OCI-LY7 (cell line): ENCODE results near the gene KMO. TPM values are rescaled to one million over a fixed set of nuclear protein-coding genes. Genes with fewer than 3 reads are reported as not detected.

Experiments
- BruUV-seq: library from RNA; stranded (reverse); fragments of 400-500 nt; replicated peaks from 2 replicates; lab custom pipeline; 2021; lab: Mats Ljungman, UMichigan
- CTCF ChIA-PET: fragments of 300-600 bp; sonication (Branson Sonifier 250); formaldehyde crosslinking; loops from one replicate; lab custom pipeline; 2022; ENCODE audit warnings: antibody characterized with exemption; ENCODE audit not compliant: unreplicated experiment; lab: Charles Lee
- POLR2A ChIA-PET: fragments of 300-600 bp; sonication (Branson Sonifier 250); formaldehyde crosslinking; loops from one replicate; lab custom pipeline; 2022; ENCODE audit warnings: antibody characterized with exemption; lab: Charles Lee
- DNase-seq: peaks from one replicate; pipeline ENCODE4 v3.0.0-alpha.2; 2015; ENCODE audit warnings: low spot score
- H2AFZ ChIP-seq: fragments of 200-600 bp; sonication (generic), shearing (Covaris generic); 2 replicates; pipeline ENCODE4 v1.6.1; 2014; ENCODE audit warnings: mild to moderate bottlenecking, antibody characterized with exemption, low read length, moderate library complexity
- H3K27ac ChIP-seq: fragments of 200-600 bp; sonication (generic); 2 replicates; pipeline ENCODE4 v1.5.1; 2014; ENCODE audit warnings: mixed run types, low read depth, mild to moderate bottlenecking, moderate library complexity, low read length, inconsistent platforms; ENCODE audit not compliant: poor library complexity, severe bottlenecking
- H3K36me3 ChIP-seq: fragments of 200-600 bp; sonication (generic); 2 replicates; pipeline ENCODE4 v1.6.1; 2014; ENCODE audit warnings: mild to moderate bottlenecking, antibody characterized with exemption, low read length, moderate library complexity, mixed read lengths; ENCODE audit not compliant: insufficient read depth
- H3K4me1 ChIP-seq: fragments of 200-600 bp; sonication (generic); 2 replicates; pipeline ENCODE4 v1.5.1; 2014; ENCODE audit warnings: mild to moderate bottlenecking, low read length; ENCODE audit not compliant: insufficient read depth, poor library complexity, severe bottlenecking
- H3K4me2 ChIP-seq: fragments of 200-600 bp; sonication (generic); 2 replicates; pipeline ENCODE4 v1.6.1; 2014; ENCODE audit warnings: mild to moderate bottlenecking, low read length
- H3K4me3 ChIP-seq: fragments of 200-600 bp; sonication (generic); 2 replicates; pipeline ENCODE4 v1.5.1; 2014; ENCODE audit warnings: mild to moderate bottlenecking, low read depth, low read length; ENCODE audit not compliant: poor library complexity, severe bottlenecking
- H3K79me2 ChIP-seq: fragments of 200-600 bp; sonication (generic); 2 replicates; pipeline ENCODE4 v1.6.1; 2016; ENCODE audit warnings: low read depth, mild to moderate bottlenecking, low read length, moderate library complexity, mixed read lengths; ENCODE audit not compliant: insufficient read depth
- H3K9me2 ChIP-seq: fragments of 200-600 bp; sonication (generic); 2 replicates; pipeline ENCODE4 v1.6.1; 2016; ENCODE audit warnings: mild to moderate bottlenecking, low read length, mixed read lengths; ENCODE audit not compliant: insufficient read depth
- H3K9me3 ChIP-seq: fragments of 200-600 bp; sonication (generic); 2 replicates; pipeline ENCODE4 v1.6.1; 2014; ENCODE audit warnings: mild to moderate bottlenecking, mixed run types, low read length, mixed read lengths
- H4K20me1 ChIP-seq: fragments of 200-600 bp; sonication (generic); 2 replicates; pipeline ENCODE4 v1.6.1; 2014; ENCODE audit warnings: mild to moderate bottlenecking, antibody characterized with exemption, low read length, moderate library complexity, mixed read lengths; ENCODE audit not compliant: insufficient read depth
- CTCF ChIP-seq: fragments of 200-600 bp; sonication (generic); conservative IDR thresholded peaks from 2 replicates; pipeline ENCODE4 v1.5.1; 2014; ENCODE audit warnings: mild to moderate bottlenecking, antibody characterized with exemption, low read length, moderate library complexity, mixed read lengths
- EZH2phosphoT487 ChIP-seq: fragments of 200-600 bp; sonication (generic); IDR thresholded peaks from 2 replicates; pipeline ENCODE4 v1.6.1; 2018; ENCODE audit warnings: low read depth, borderline replicate concordance, mild to moderate bottlenecking, mixed run types, antibody characterized with exemption, low read length, moderate library complexity, mixed read lengths
- intact Hi-C: fragments of 100-400 bp; cut with micrococcal nuclease; formaldehyde crosslinking; loops from one replicate; pipeline ENCODE4 v1.10.0; 2022; ENCODE audit not compliant: unreplicated experiment
- total RNA-seq, 2 experiments: library from RNA; depleted of rRNA in 1 of 2; stranded (reverse); fragments of >200 nt in 1 of 2; shearing (Covaris generic) in 1 of 2; gene quantifications; 2 replicates each; pipeline ENCODE4 v1.2.3, GENCODE V29; 2014 to 2022

KMO gene
- total RNA-seq, 2 experiments from 2014 or later = 3.2 to 14.2 TPM

GRCh38 chr1:241518476-241519307 lies 13.5 kb upstream of the KMO start:
- Histone ChIP-seq H3K9me2 (no peaks in the 10 kb centered on the region), H3K4me1 (peaks cover 22% of the 10 kb centered on the region), H3K4me2 (peak overlapping the region; percentile 80), H3K27ac (peak overlapping the region; percentile 45), H3K36me3 (peaks cover 30% of the 10 kb centered on the region), H3K79me2 (peaks cover 13% of the 10 kb centered on the region; the same call in 1 of the 2 replicates), H2AFZ (peak overlapping the region; percentile 89), H3K4me3 (peak overlapping the region; percentile 88), H4K20me1 (no peaks in the 10 kb centered on the region), H3K9me3 (no peaks in the 10 kb centered on the region)
- DNase-seq = peak; percentile 51
- POLR2A ChIA-PET = interaction anchor here (0.6 to 1.3 kb wide), 6 partner anchors 7 to 109 kb away, joined by 3 to 9 read pairs (median 4); partner anchors contain the start of gene KMO
- CTCF ChIA-PET = interaction anchor here (0.9 kb wide), 1 partner anchor 11 kb away, joined by 3 read pairs; no protein-coding TSS in a partner anchor
- intact Hi-C loops = loop anchor here (1.0 to 10.0 kb wide), 2 partner anchors 330 to 1266 kb away; partner anchors contain the start of gene EXO1
- TF ChIP-seq CTCF (no peak), EZH2phosphoT487 (no peak)
- no TSS peak for BruUV-seq

GRCh38 chr1:241519308-241520079 lies 12.7 kb upstream of the KMO start, which contains the start of gene FH:
TSS of gene FH (minus strand) at chr1:241519755. CDS start at chr1:241519722, 33 bp downstream.
- Histone ChIP-seq H3K36me3 (peaks cover 24% of the 10 kb centered on the region), H3K9me2 (no peaks in the 10 kb centered on the region), H3K27ac (peak within 1 kb of the TSS; percentile 45), H3K4me3 (peak within 1 kb of the TSS; percentile 88), H2AFZ (peak within 1 kb of the TSS; percentile 89), H3K4me1 (peaks cover 22% of the 10 kb centered on the region), H3K79me2 (peaks cover 13% of the 10 kb centered on the region; the same call in 1 of the 2 replicates), H3K9me3 (no peaks in the 10 kb centered on the region), H4K20me1 (no peaks in the 10 kb centered on the region), H3K4me2 (peak within 1 kb of the TSS; percentile 80)
- intact Hi-C loops = loop anchor here (1.0 to 10.0 kb wide), 2 partner anchors 329 to 1265 kb away; partner anchors contain the start of gene EXO1
- CTCF ChIA-PET = no interaction called here
- DNase-seq = peak; percentile 96
- POLR2A ChIA-PET = interaction anchor here (0.6 to 1.4 kb wide), 11 partner anchors 8 to 616 kb away, joined by 3 to 9 read pairs (median 3); partner anchors contain the start of gene KMO
- TF ChIP-seq EZH2phosphoT487 = no peak
- no peak for TF ChIP-seq CTCF
- BruUV-seq = no TSS peak
